ENCODE results near the gene LRRK2. TPM values are rescaled to one million over a fixed set of nuclear protein-coding genes. Genes with fewer than 3 reads are reported as not detected.

The LRRK2 gene
- polyA plus RNA-seq, 2 donors: 5.8 to 6.6 TPM

Other genes starting within 250 kb of the LRRK2 start
- 1 to 10 TPM in 1 of 2 donors, under 1 TPM in 1; 0.84 to 1.0 TPM for gene SLC2A13, start 118.9 kb upstream of the LRRK2 start, polyA plus RNA-seq